Activated CD4-positive, alpha-beta T cell treated with anti-CD3 and anti-CD28 coated beads, Interleukin-2, amount 50 U/mL, for 24 hours (primary cell): Measurements from ENCODE around the gene AHSA1.
A peak's percentile ranks its signal among the peaks of the same experiment; 100 is the strongest.

ENCODE experiments used
- DNase-seq, 2 donors: peaks; one replicate each; pipeline ENCODE4 v3.0.0-alpha.2; 2020; ENCODE audit warnings: low read depth in 1 of 2, low spot score in 1 of 2

Gene AHSA1

DNA sequence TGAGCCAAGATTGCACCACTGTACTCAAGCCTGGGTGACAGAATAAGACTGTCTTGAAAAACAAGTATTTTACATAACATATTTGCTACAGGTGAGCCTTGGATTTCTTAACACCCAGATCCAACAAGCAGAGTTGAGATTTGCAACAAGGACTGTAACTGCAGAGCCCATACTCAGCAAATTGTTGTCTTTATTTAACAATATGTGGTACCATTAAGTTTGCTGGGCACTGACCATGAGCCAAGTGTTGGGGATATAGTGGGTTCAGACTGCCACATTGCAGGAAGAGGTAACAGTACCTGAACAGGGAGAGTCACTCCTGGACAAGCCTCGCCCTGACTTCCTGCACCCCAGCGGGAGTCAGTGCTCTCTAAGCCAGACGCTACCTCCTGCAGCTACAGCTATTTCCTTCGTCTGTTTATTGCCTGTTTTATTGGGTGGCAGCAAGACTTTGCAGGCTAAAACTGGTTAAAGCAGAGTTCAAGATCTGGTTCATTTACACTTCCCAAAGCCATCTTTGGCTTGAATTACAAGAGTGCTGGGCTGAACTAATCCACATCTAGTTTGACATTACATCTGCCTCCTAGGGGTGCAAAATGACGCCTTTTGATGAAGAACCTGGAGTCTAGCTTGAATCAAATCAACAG is 12.5 kb downstream of the AHSA1 start:
- DNase-seq: no peak

DNA sequence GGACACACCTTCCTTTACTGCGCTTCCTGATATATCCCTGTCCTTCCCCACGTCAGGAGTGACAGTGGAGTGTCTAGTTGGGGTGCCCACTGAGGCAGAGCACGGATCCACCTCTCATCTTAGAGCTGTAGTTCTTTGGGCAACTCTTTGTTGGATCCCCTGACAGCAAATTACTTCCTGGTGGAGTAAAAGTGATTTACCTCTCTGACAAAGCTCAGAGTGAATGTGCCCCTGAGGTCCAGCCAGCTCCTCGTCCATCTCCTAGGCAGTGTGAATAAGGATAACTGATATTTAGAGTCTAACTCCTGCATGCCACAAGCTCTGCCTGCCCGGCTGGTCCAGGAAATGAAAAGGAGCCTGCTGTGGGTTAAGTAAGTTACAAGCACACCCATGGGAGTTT is 16.0 kb downstream of the AHSA1 start:
- no peak for DNase-seq

DNA sequence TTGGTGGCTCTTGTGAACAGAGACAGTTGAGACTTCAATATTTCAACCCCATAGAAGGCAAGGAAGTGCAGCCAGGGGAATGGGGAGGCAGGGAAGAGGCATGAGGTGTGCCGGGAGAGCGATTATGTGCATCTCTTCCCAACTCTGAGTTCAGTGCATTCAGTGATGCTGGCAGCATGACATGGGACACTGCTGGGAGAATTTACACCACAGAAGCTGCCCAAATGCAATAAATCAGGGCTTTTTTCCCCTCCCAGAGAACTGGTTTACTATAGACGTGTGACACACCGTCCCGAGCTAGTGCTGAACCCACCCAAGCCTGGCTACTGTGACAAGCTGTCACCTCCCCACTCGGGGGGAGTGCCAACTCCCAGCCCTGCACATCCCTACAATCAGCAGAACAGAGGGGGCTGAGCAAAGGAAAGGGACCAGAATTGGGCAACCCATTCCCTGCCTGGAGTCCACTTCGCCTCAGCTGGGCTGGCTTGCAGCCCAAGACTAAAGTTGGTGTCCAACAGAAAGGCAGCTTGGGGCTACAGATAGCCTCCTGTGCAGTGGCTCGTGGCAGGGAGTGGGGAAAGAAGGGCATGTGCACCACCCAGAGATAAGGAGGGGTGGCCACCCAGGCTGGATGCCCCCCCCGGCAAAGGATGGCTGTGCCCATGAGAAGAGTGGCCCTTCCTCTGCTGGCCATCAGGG is 16.7 kb downstream of the AHSA1 start:
- DNase-seq: no peak

DNA sequence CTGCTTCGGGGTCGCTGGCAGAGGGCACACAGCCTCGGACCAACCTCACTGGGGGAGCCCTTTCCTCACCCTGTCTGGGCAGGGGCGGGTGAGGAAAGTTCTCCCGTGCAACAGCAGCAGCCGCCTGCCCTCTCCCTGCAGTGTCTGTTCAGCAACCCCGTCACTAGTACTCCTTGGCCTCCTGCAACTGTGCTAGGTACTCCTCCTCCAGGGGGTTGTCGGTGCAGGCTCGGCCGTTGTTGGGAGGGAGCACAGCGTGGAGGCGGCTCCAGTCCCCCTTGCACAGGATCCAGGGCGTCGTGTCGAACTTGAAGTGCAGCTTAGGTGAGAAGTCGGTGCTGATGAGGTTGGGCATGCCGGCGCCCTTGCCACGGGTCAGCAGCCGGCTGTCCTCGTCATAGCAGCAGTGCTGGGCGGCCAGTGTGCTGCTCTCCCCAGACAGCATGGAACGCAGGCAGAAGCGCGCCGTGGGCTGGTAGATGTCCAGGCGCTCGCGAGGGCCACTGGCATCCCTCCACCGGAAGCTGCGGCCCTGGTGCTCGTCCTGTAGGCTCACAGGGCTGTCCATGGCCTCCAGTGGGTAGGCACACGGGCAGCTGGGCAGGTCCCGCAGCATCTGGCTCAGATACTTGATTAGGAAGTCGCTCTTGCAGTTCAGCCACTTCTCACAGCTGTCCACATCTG is 17.7 kb downstream of the AHSA1 start:
- no peak for DNase-seq

DNA sequence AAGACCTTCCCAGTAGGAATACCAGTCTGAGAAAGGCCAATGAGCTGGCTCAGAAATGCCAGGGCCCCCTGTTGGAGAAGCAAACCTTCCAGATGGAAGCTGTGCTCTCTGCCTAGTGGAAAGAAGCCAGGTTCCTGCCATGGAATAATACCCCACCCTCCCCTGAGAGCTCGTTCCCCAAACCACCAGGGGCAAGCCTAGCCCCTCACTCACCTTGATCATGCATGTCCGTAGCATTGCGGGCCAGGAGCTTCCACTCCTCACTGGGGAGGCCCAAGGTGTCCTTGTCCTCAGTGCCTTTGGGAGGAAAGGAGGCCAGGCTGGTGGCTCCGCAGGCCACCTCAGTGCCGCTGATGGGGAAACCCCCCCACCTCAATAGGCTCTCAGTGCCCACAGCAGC is 20.1 kb downstream of the AHSA1 start:
- DNase-seq: no peak

DNA sequence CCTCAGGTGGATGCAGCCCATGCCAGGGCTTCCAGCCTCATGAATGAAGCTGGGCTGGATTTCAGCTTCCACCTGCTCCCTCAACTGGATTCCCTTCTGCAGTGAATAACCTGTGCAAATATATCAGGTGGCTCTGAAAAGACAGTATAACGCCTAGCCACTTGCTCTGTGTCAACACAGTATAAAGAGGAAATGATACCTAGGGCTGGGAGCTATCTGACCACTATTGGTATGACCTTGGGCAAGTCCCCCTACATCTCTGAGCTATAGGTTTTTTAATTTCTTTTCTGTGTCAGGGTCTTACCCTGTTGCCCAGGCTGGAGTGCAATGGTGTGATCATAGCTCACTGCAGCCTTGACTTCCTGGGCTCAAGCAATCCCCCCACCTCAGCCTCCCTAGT is 20.9 kb downstream of the AHSA1 start:
- no peak for DNase-seq

DNA sequence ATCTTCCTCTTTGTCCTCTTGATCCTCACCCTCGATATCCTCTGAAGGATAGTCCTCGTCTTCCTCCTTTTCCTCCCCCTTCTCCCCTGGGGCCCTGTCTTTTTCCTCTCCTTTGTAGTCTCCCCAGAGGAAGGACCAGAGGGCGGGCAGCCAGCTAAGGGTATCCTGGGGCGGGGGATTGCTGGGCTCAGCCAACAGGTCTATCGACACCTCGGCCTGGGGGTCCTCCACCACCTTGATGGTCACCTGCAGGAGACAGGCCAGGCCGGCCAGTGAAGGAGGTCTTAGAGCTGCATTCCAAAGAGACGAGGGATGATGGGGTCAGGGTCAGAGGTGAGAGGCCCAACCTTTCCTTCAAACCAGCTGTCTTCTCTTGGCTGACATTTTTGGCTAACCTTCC is 24.5 kb downstream of the AHSA1 start:
- DNase-seq: no peak

DNA sequence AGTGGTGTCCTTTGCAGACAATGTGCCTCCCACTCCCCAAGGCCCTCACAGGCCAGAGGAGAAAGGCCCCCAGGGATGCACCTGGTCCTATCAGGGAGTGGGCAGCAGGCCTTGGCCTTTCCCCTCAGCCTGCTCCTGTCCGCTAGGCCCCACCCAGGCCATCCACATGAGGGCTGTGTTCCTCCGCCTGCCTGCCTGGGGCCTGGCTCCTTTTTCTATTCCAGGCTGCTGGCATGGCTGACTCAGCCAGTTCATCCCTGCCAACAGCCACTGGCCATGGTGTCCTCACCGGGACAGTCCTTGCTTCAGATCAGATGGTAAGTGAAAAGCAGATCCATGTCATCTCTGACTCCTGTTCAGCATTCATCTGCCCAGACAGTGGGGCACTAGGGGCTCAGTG is 27.4 kb downstream of the AHSA1 start:
- DNase-seq: no peak

DNA sequence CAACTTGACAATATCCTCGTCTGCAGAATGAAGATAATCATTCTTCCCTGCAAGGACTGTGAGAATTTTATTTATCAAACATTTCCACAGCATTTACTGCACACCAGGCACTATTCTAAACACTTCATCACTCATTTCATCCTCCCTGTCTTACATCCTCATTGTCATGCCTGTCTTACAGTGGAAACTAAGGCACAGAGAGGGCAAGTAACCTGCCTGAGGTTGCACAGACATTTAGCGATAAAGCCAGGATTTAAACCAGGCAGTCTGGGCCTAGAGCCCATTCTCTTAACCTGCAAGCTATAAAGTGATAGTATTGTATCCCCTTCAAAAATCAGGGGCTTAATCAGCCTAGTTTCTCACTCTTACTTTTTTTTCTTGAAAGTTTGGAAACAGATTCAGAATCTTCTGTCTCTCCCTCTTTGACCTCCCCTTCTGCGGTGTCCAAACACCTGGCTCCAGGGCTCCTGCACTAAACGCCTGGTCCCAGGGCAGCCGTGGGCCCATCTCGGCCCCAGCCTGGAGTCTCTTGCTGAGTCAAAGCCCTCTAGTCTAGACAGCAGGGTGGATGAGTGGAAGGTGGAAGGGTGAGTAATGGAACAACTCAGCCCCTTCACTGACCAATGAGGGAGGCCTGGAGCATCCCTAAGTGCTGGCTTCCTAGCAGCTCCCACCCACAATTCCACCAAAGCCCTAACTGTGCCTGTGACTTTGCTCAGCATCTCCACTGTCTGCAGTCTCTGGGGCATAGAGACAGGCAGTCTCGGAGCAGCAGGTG is 28.2 kb downstream of the AHSA1 start:
- DNase-seq: no peak

DNA sequence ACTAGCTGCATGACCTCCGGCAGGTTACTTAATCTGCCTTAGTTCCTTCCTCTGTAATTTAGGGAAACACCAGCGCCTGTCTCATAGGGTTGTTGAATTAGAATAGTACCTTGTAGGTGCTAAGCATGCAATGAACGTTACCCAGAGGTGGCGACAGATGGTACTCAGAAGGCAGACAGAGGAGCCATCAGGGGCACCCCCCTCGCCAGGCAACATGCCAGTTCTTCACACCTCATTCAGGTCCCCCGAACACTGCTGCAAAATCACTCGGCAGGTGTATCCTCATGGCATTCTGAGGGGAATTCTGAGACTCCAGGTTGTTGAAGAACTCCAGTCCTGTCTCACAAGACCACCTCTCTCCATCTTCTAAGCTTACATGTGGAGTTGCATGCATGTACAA is 30.7 kb downstream of the AHSA1 start:
- no peak for DNase-seq

DNA sequence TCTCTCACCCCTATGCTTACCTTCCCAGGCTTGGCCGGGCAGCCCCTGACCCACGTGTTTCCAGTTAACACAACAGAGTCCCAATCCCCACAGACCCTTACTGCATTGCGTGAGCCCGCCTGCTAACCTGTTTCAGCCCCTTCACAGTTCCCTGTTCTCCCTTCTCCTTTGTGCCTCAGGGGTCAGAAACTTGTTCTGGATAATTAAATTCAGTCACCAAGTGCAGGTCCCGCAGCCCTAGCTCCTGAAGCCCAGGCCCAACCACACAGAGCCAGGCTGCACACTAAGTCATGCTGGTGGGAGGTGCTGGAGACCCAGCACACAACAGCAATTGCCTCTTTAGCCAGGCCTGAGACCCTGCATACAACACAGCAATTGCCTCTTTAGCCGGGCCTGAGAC is 31.1 kb downstream of the AHSA1 start:
- DNase-seq: no peak

DNA sequence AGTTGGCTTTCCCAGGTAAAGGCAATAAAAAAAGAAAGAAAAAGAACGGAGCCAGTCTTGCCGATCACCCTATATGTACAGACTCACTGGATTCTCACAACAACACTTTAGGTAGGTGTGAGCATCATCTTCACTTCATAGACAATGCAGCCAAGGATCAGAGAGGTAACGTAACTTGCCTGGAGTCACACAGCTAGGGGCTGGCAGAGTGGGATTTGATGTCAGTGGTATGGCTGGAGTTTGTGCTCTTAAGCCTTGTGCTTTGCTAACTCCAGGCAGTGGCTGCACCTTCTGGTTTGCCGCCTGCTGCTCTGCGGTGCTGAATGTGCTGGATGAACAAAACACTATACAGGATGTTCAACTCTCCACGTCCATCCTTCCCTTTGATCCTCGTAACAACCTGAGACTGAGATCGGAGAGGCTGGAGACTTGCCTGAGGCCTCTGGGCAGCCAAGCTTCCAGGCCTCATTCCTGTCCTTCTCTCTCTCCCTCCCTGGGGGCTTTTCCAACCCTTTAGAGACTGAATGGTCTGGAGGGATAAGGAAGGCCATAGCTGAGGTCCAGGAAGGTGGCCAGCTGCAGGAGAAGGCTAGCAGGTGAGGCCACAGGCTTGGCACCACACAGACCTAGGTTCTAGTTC is 32.6 kb downstream of the AHSA1 start:
- no peak for DNase-seq

DNA sequence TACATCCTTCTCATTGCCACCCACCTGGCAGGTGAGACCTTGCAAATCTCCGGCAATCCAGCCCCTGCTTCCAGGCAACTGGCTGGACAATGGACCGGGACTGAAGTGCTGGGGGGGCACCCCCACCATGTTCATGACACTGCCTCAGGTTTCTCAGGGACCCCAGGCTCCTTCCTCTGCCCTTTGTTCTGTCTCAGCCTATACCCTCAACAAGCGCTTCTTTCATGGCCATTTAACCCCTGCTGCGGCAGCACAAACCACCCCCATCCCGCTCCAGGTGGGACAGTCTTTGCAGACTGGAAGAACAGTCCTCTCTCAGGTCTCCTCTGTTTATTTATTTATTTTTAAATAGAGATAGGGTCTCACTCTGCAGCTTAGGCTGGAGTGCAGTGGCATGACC is 33.2 kb downstream of the AHSA1 start:
- no peak for DNase-seq

DNA sequence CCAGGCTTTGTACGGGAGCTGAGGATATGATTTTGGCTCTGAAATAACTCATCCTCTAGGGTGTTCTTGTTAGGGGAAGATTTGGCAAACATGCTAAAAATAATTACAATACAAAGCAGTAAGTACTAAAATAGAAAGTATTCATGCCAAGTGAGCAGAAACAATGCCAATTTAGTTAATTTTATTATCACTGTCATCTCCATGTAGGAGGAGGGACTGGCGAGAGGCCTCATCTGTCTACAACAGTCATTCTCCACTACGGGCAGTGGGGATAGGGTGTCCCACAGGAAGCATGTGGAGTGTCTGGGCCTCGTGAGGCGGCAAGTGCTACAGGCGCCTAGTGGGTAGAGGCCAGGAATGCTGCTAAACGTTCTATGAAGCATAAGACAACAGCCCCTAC is 37.4 kb downstream of the AHSA1 start:
- no peak for DNase-seq

DNA sequence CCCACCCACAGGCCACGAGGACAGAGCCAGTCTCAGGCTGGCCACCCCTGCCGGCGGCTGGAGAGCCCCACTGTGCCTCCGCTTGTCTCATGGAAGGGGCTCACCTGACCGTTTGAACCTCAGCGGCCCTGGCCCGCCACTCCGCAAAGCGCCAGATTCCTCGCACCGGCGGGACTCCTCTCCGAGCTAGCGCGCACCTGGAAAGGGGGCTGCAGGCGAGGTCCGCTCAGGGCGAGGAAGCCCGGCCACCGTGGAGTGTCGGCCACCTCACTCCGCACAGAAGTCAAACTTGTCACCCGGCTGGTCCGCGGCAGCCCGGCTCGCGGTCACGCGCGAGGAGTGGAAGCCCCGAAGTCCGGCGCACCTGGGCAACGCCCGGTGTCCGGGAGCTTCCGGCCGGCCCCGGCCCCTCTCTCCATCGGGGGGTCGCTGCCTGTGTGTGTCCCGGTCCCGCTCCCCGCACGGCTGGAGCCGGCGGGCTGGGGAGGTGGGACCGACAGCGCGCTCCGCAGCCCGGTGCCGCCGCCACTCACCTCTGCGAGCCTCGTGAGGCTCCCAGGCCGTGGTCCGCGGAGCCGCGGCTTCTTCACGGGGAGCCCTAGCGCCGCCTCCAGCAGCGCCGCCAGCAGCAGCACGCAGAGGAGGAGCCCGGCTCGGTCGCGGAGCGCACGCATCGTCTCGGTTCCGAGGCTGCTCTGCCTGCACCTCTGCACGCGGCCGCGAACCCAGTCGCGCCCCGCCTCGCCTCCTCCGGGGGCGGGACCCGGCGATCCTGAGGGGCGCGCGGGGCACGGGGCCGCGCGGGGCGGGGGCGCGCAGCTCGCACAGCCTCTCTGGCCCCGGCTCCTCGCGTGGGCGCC is 40.5 kb downstream of the AHSA1 start, which contains the start of gene ISM2:
TSS of gene ISM2 (minus strand) at position 697 of the 860 bp plus-strand sequence. CDS start at position 674, 23 bp downstream.
- DNase-seq: peak in 1 of 2 donors; percentile 24

DNA sequence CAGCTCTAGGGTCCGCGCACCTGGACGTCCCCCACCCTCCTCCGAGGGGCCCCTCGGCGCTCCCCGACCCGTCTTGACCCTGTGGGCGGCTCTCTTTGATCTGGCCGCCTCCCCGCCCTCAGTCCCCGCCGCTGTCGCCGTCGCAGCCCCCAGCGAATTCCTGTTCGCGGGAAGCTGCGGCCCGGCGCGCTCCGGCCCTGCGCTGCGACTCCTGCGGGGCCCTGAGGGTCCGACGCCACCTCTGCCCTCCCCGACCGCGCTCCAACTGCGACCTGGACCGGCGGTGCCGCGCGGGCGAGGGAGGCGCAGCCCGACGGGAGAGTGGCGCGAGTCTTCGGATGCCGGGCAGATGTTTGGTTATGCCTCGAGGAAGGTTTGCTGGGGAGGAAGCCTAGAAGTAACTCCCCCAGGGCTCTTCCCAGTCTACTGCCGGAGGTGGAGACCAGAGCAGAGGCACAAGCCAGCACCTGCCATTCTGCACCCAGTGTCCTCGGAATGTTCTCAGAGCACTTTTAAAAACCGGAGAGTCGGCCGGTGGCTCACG is 41.2 kb downstream of the AHSA1 start:
- DNase-seq: no peak

DNA sequence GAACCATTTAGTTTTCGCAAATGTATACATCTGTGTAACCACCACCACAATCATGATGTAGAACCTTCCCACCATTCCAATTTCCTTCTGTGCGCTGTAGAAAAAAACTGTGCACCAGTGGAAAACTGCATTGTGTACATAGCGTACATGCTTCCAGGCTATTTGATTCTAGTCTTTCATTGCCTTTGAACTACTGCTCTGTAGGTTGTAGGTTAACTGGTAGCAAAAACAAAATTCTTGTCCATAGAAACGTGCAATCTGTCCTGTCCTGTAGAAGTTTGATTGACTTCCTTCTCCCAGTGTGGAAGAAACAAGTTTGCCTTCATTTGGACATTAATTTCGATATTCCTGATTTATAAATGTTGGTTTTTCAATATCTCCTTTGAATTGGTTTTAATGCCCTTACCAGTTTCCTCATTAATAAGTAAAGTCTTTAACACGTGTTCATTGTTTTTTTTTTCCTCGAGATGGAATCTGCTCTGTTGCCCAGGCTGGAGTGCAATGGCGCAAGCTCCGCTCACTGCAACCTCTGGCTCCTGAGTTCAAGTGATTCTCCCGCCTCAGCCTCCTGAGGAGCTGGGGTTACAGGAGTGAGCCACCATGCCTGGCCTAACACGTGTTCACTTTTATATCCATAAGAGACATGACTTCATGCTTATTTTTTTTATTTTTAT is 44.4 kb downstream of the AHSA1 start:
- no peak for DNase-seq

DNA sequence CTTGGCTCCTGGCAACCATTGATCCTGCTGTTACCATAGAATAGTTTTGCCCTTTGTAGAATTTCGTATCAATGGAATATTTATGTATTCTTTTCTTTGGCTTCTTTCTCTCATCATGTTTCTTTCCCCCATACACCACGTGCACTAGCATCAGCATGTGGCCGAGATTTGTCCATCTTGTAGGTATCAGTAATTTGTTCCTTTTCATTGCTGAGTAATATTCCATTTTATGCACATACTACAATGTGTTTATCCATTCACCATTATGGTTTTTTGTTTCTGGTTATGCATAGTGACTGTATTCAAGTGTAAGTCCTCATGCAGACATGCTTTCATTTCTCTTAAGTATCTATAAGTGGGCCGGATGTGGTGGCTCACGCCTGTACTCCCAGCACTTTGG is 45.2 kb downstream of the AHSA1 start:
- no peak for DNase-seq

DNA sequence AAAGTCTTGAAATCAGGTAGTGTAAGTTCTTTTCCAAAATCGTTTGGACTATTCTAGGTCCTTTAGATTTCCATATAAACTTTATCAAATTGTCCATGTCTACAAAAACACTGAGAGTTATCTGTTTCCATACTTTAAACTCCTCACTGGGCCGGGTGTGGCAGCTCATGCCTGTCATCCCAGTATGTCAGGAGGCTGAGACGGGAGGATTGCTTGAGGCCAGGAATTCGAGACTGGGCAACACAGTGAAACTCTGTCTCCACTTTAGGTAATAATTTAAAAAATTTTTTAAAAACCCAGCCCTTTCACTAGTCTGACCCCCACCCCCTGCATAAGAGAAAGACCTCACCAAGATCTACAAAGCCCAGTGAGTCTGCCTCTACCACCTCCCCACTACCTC is 47.1 kb downstream of the AHSA1 start:
- DNase-seq: no peak
